ENCODE results near the gene MAPK8IP3. TPM values are rescaled to one million over a fixed set of nuclear protein-coding genes. Genes with fewer than 3 reads are reported as not detected.

Gene MAPK8IP3
- total RNA-seq, 2 experiments from 2014 or later: 290 to 297 TPM

DNA sequence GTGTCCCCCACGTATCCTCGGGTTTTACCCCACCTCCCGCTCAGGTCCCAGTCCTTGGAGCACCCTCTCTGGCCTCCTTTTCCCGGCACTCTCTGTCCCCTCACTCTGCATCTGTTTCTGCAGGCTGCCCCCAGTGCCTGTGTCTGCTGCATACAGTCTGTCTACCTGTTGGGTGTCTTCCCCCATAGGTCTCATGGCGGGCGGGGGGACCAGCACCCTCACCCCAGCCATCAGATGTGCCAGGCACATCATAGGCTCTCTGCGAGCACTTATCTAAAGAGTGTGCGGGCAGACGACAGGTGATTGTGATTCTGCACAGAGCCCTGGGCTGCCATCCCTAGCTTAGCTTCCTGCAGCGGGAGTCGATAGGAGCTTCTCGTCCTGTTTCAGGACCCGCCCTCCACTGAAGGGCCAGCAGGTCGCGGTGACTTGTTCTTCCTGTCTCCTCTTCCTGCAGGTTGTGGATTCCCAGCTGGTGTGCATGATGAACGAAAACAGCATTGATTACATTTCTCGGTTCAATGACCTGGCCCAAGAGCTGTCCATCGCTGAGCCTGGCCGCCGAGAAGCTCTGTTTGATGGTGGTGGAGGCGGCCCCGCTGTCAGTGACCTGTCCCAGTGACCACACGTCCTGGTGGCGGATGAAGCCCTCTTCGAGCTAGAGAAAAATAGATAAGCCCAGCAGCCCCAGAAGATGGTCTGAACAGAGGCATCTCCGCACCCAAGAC lies 32.4 kb upstream of the MAPK8IP3 start:
- Mint-ChIP-seq H3K27ac (no peak overlapping the region), H3K36me3 (ENCODE audit: low read depth) (peaks cover 61% of the 10 kb centered on the region), H3K4me1 (ENCODE audit: low read depth) (peaks cover 12% of the 10 kb centered on the region), H3K9me3 (no peaks in the 10 kb centered on the region), H3K4me3 (no peak overlapping the region), H3K27me3 (no peaks in the 10 kb centered on the region)
- no peaks in the 10 kb centered on the region for H3K27me3 ChIP-seq (ENCODE audit: control insufficient read depth in 1 of 2, insufficient read depth in 2 of 2, low read length in 2 of 2)
- DNase-seq (no peak), ATAC-seq (ENCODE audit: poor library complexity) (no peak)
- intact Hi-C loops (cut with DNase I, micrococcal nuclease): no loop called here
- CTCF ChIA-PET: interaction anchor here (1.7 kb wide), 1 partner anchor 32 kb away, joined by 4 read pairs; no protein-coding TSS in a partner anchor
- TF ChIP-seq, protein P1, sequence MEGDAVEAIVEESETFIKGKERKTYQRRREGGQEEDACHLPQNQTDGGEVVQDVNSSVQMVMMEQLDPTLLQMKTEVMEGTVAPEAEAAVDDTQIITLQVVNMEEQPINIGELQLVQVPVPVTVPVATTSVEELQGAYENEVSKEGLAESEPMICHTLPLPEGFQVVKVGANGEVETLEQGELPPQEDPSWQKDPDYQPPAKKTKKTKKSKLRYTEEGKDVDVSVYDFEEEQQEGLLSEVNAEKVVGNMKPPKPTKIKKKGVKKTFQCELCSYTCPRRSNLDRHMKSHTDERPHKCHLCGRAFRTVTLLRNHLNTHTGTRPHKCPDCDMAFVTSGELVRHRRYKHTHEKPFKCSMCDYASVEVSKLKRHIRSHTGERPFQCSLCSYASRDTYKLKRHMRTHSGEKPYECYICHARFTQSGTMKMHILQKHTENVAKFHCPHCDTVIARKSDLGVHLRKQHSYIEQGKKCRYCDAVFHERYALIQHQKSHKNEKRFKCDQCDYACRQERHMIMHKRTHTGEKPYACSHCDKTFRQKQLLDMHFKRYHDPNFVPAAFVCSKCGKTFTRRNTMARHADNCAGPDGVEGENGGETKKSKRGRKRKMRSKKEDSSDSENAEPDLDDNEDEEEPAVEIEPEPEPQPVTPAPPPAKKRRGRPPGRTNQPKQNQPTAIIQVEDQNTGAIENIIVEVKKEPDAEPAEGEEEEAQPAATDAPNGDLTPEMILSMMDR (IDR thresholded peaks at IDR 0.05): no peak
- H3K4me1 ChIP-seq (ENCODE audit: insufficient read depth, low read length): peaks cover 10% of the 10 kb centered on the region
- H3K36me3 ChIP-seq (ENCODE audit: insufficient read depth, low read length): peaks cover 64% of the 10 kb centered on the region
- no peaks in the 10 kb centered on the region for H3K9me3 ChIP-seq (ENCODE audit: control insufficient read depth in 1 of 2, insufficient read depth in 1 of 2, low read length in 2 of 2)
- POLR2A ChIA-PET: interaction anchor here (1.4 kb wide), 1 partner anchor 33 kb away, joined by 5 read pairs; the partner anchor contains the start of gene MAPK8IP3
- no peak overlapping the region for H3K27ac ChIP-seq (ENCODE audit: low read depth in 1 of 2, low read length in 2 of 2)
- no peak overlapping the region for H3K4me3 ChIP-seq (ENCODE audit: low read length)

GRCh38 chr16:1674306-1674705 lies 31.7 kb upstream of the MAPK8IP3 start:
- TF ChIP-seq, protein P1 (IDR thresholded peaks at IDR 0.05): no peak
- Mint-ChIP-seq H3K27me3 (no peaks in the 10 kb centered on the region), H3K4me3 (no peak overlapping the region), H3K4me1 (ENCODE audit: low read depth) (peaks cover 18% of the 10 kb centered on the region), H3K9me3 (no peaks in the 10 kb centered on the region), H3K36me3 (ENCODE audit: low read depth) (peaks cover 54% of the 10 kb centered on the region), H3K27ac (no peak overlapping the region)
- no peak overlapping the region for H3K27ac ChIP-seq (ENCODE audit: low read depth in 1 of 2, low read length in 2 of 2)
- H3K27me3 ChIP-seq (ENCODE audit: control insufficient read depth in 1 of 2, insufficient read depth in 2 of 2, low read length in 2 of 2): no peaks in the 10 kb centered on the region
- peaks cover 57% of the 10 kb centered on the region for H3K36me3 ChIP-seq (ENCODE audit: insufficient read depth, low read length)
- no peaks in the 10 kb centered on the region for H3K9me3 ChIP-seq (ENCODE audit: control insufficient read depth in 1 of 2, insufficient read depth in 1 of 2, low read length in 2 of 2)
- H3K4me3 ChIP-seq (ENCODE audit: low read length): no peak overlapping the region
- ChIA-PET POLR2A (interaction anchor here (1.4 kb wide), 1 partner anchor 32 kb away, joined by 5 read pairs; the partner anchor contains the start of gene MAPK8IP3), CTCF (interaction anchor here (1.7 kb wide), 1 partner anchor 31 kb away, joined by 4 read pairs; no protein-coding TSS in a partner anchor)
- ATAC-seq (ENCODE audit: poor library complexity) (no peak), DNase-seq (no peak)
- intact Hi-C loops (cut with DNase I, micrococcal nuclease): no loop called here
- peaks cover 17% of the 10 kb centered on the region for H3K4me1 ChIP-seq (ENCODE audit: insufficient read depth, low read length)

DNA sequence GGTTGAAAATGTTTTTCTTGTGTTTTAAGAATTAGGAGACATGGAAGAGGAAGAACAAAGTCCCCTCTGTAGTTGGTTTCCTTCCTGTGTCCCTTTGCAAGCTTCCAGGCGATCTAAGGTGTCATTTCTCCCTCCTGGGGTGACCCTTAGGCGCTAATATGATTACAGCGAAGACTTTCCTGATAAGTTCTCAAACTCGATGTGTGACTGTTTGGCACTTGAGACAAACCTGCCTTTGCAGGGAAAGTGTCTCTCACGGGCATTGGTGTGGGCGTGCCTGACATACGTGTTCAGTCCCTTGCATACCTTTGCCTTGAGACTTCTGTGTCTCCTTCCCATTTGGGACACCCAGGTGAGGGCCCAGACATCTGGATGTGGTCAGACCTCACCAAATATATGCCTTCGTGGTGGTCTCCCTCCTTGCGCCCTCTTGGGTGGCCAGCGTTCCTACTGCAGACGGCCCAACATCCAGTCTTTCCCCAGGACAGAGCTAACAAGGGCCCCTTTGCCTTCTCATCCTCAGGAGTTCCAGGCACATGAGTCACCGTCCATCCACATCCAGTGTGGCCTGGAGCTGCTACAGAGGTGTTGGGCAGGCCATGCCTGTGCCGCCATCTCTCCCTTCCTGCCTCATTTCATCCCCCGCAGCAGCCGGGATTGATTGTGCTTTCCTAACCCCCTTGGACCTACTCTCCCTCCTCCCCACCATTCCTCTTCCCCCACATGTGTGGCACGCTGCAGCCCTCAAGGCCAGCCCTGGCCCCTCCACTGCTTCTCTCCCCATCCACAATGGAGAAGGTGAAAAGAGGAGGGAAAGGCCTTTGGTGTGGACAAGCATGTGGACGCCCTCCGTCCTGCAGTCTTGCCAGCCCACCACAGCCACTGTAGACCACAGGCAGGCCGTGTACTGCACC lies 31.0 kb upstream of the MAPK8IP3 start:
- Mint-ChIP-seq H3K9me3 (no peaks in the 10 kb centered on the region), H3K4me3 (no peak overlapping the region), H3K27me3 (no peaks in the 10 kb centered on the region), H3K27ac (no peak overlapping the region), H3K4me1 (ENCODE audit: low read depth) (peaks cover 18% of the 10 kb centered on the region), H3K36me3 (ENCODE audit: low read depth) (peaks cover 50% of the 10 kb centered on the region)
- ChIA-PET CTCF (interaction anchor here (1.7 kb wide), 1 partner anchor 31 kb away, joined by 4 read pairs; no protein-coding TSS in a partner anchor), POLR2A (no interaction called here)
- Histone ChIP-seq H3K27ac (ENCODE audit: low read depth in 1 of 2, low read length in 2 of 2) (no peak overlapping the region), H3K4me1 (ENCODE audit: insufficient read depth, low read length) (peaks cover 24% of the 10 kb centered on the region), H3K9me3 (ENCODE audit: control insufficient read depth in 1 of 2, insufficient read depth in 1 of 2, low read length in 2 of 2) (no peaks in the 10 kb centered on the region), H3K36me3 (ENCODE audit: insufficient read depth, low read length) (peaks cover 50% of the 10 kb centered on the region), H3K27me3 (ENCODE audit: control insufficient read depth in 1 of 2, insufficient read depth in 2 of 2, low read length in 2 of 2) (no peaks in the 10 kb centered on the region), H3K4me3 (ENCODE audit: low read length) (no peak overlapping the region)
- TF ChIP-seq, protein P1 (IDR thresholded peaks at IDR 0.05): no peak
- ATAC-seq (ENCODE audit: poor library complexity) (no peak), DNase-seq (no peak)
- intact Hi-C loops (cut with DNase I, micrococcal nuclease): loop anchor here in 1 of 2 experiments (5.0 kb wide), 1 partner anchor 97 kb away; the partner anchor contains the start of genes EME2, MRPS34 and NME3
